HEK293 (cell line): ENCODE results near the gene CCDC86.

ENCODE experiments used
- CTCF ChIA-PET: fragments of 350-600 bp; formaldehyde crosslinking; extraction: SDS; loops from one replicate; lab custom pipeline; 2021; ENCODE audit warnings: antibody characterized with exemption; lab: Yijun Ruan, JAX
- POLR2A ChIA-PET: fragments of 300-600 bp; formaldehyde crosslinking; extraction: SDS; loops from one replicate; lab custom pipeline; 2020; ENCODE audit warnings: antibody characterized with exemption, inconsistent platforms; lab: Yijun Ruan, JAX
- H3K27ac ChIP-seq: fragments of 200-500 bp; sonication (Bioruptor generic); 2 replicates; pipeline ENCODE4 v1.5.1; 2014; ENCODE audit warnings: low read depth, low read length, control low read depth, inconsistent platforms; ENCODE audit errors: extremely low read depth
- H3K36me3 ChIP-seq, 2 experiments: fragments of 200-500 bp in 1 of 2; sonication (Bioruptor generic) in 1 of 2; 1 replicate in 1 of 2; 2 replicates in 1 of 2; pipeline ENCODE4 v1.5.1; 2014 to 2017; ENCODE audit warnings: inconsistent platforms in 2 of 2, low read length in 2 of 2; ENCODE audit not compliant: control insufficient read depth in 2 of 2, insufficient read depth in 1 of 2
- H3K4me1 ChIP-seq: fragments of 200-500 bp; sonication (Bioruptor generic); 2 replicates; pipeline ENCODE4 v1.5.1; 2014; ENCODE audit warnings: mild to moderate bottlenecking, low read length, inconsistent platforms; ENCODE audit not compliant: control insufficient read depth, insufficient read depth
- H3K4me3 ChIP-seq: 2 replicates; pipeline ENCODE4 v1.5.1; 2011; ENCODE audit warnings: low read depth, mild to moderate bottlenecking, control low read depth, low read length, moderate library complexity
- H3K9me3 ChIP-seq: fragments of 200-500 bp; sonication (Bioruptor generic); 2 replicates; pipeline ENCODE4 v1.5.1; 2014; ENCODE audit warnings: low read depth, low read length, inconsistent platforms; ENCODE audit not compliant: control insufficient read depth, insufficient read depth
- CTCF ChIP-seq: fragments of 450-650 bp; formaldehyde crosslinking; IDR thresholded peaks from 2 replicates; pipeline ENCODE4 v1.5.1; 2016; ENCODE audit warnings: missing biosample characterization, missing genetic modification characterization
- GFI1B ChIP-seq: fragments of 450-650 bp; formaldehyde crosslinking; IDR thresholded peaks from 2 replicates; pipeline ENCODE4 v1.5.1; 2016; ENCODE audit warnings: missing biosample characterization, missing genetic modification characterization
- KLF1 ChIP-seq: fragments of 450-650 bp; formaldehyde crosslinking; IDR thresholded peaks from 2 replicates; pipeline ENCODE4 v1.5.1; 2016; ENCODE audit warnings: missing biosample characterization, missing genetic modification characterization
- KLF16 ChIP-seq: fragments of 450-650 bp; formaldehyde crosslinking; IDR thresholded peaks from 2 replicates; pipeline ENCODE4 v1.5.1; 2017; ENCODE audit warnings: missing biosample characterization, missing genetic modification characterization
- MYNN ChIP-seq: fragments of 450-650 bp; formaldehyde crosslinking; IDR thresholded peaks from 2 replicates; pipeline ENCODE4 v1.5.1; 2016; ENCODE audit warnings: missing biosample characterization, missing genetic modification characterization, borderline replicate concordance
- OSR2 ChIP-seq: fragments of 450-650 bp; formaldehyde crosslinking; IDR thresholded peaks from 2 replicates; pipeline ENCODE4 v1.5.1; 2016; ENCODE audit warnings: missing biosample characterization, missing genetic modification characterization
- SCRT1 ChIP-seq: fragments of 450-650 bp; formaldehyde crosslinking; IDR thresholded peaks from 2 replicates; pipeline ENCODE4 v1.5.1; 2016; ENCODE audit warnings: missing biosample characterization, missing genetic modification characterization, borderline replicate concordance
- SP2 ChIP-seq: fragments of 450-650 bp; formaldehyde crosslinking; IDR thresholded peaks from 2 replicates; pipeline ENCODE4 v1.5.1; 2016; ENCODE audit warnings: missing biosample characterization, missing genetic modification characterization
- SP7 ChIP-seq: fragments of 450-650 bp; formaldehyde crosslinking; IDR thresholded peaks from 2 replicates; pipeline ENCODE4 v1.5.1; 2016; ENCODE audit warnings: missing biosample characterization, missing genetic modification characterization
- YY1 ChIP-seq: fragments of 450-650 bp; formaldehyde crosslinking; IDR thresholded peaks from 2 replicates; pipeline ENCODE4 v1.5.1; 2018; ENCODE audit warnings: missing biosample characterization, missing genetic modification characterization
- ZNF114 ChIP-seq: fragments of 450-650 bp; formaldehyde crosslinking; IDR thresholded peaks from 2 replicates; pipeline ENCODE4 v1.5.0; 2017; ENCODE audit warnings: missing biosample characterization, missing genetic modification characterization
- ZNF16 ChIP-seq: fragments of 450-650 bp; formaldehyde crosslinking; IDR thresholded peaks from 2 replicates; pipeline ENCODE4 v1.5.1; 2016; ENCODE audit warnings: low read depth, missing biosample characterization, missing genetic modification characterization
- ZNF324 ChIP-seq: fragments of 450-650 bp; formaldehyde crosslinking; IDR thresholded peaks from 2 replicates; pipeline ENCODE4 v1.5.1; 2016; ENCODE audit warnings: missing biosample characterization, missing genetic modification characterization
- ZNF350 ChIP-seq: fragments of 450-650 bp; formaldehyde crosslinking; IDR thresholded peaks from 2 replicates; pipeline ENCODE4 v1.5.0; 2017; ENCODE audit warnings: missing biosample characterization, mild to moderate bottlenecking, missing genetic modification characterization
- ZNF362 ChIP-seq: fragments of 450-650 bp; formaldehyde crosslinking; IDR thresholded peaks from 2 replicates; pipeline ENCODE4 v1.5.1; 2016; ENCODE audit warnings: missing biosample characterization, missing genetic modification characterization
- ZNF600 ChIP-seq: fragments of 450-650 bp; formaldehyde crosslinking; IDR thresholded peaks from 2 replicates; pipeline ENCODE4 v1.5.1; 2016; ENCODE audit warnings: missing biosample characterization, missing genetic modification characterization
- ZNF654 ChIP-seq: fragments of 450-650 bp; formaldehyde crosslinking; IDR thresholded peaks from 2 replicates; pipeline ENCODE4 v1.5.1; 2016; ENCODE audit warnings: low read depth, missing biosample characterization, missing genetic modification characterization
- ZNF692 ChIP-seq: fragments of 450-650 bp; formaldehyde crosslinking; IDR thresholded peaks from 2 replicates; pipeline ENCODE4 v1.5.1; 2016; ENCODE audit warnings: missing biosample characterization, missing genetic modification characterization
- ZNF843 ChIP-seq: fragments of 450-650 bp; formaldehyde crosslinking; IDR thresholded peaks from 2 replicates; pipeline ENCODE4 v1.5.1; 2016; ENCODE audit warnings: missing biosample characterization, missing genetic modification characterization
- ZSCAN18 ChIP-seq: fragments of 450-650 bp; formaldehyde crosslinking; IDR thresholded peaks from 2 replicates; pipeline ENCODE4 v1.5.1; 2016; ENCODE audit warnings: missing biosample characterization, missing genetic modification characterization

CCDC86 gene

GRCh38 chr11:60880643-60881282 is 38.9 kb downstream of the CCDC86 start (continued):
- TF ChIP-seq SP7: no peak
- TF ChIP-seq ZNF692 (tag by site-specific recombination): no peak
- no peak for TF ChIP-seq KLF1
- TF ChIP-seq YY1 (tag by site-specific recombination): no peak

- Histone ChIP-seq H3K9me3 (no peaks in the 10 kb centered on the region), H3K36me3 (peaks cover 0 to 42% of the 10 kb centered on the region in 2 experiments; a peak in 1 of 3 replicates), H3K4me3 (no peak overlapping the region), H3K4me1 (no peaks in the 10 kb centered on the region), H3K27ac (no peak overlapping the region)
- ChIA-PET CTCF (interaction anchor here (0.6 to 4.4 kb wide), 22 partner anchors 9 to 1060 kb away, joined by 3 to 95 read pairs (median 4); partner anchors contain the start of gene PTGDR2), POLR2A (interaction anchor here (1.0 to 1.7 kb wide), 4 partner anchors 18 to 112 kb away, joined by 3 to 6 read pairs (median 5); partner anchors contain the start of gene PRPF19)
- TF ChIP-seq ZNF654 (tag by site-specific recombination) (no peak; the same call in 1 of the 2 replicates), ZNF600 (0 out of 2 replicates have a peak, but pooled peaks have one; percentile 45), CTCF (0 out of 2 replicates have a peak, but pooled peaks have one; percentile 8)
These were observed 45.6 kb downstream of the CCDC86 start for GRCh38 chr11:60887556-60887955.

GRCh38 chr11:60889869-60890311 is 48.0 kb downstream of the CCDC86 start:
- Histone ChIP-seq H3K9me3 (no peaks in the 10 kb centered on the region), H3K27ac (no peak overlapping the region), H3K4me1 (no peaks in the 10 kb centered on the region), H3K36me3 (peaks cover 11 to 66% of the 10 kb centered on the region in 2 experiments; a peak in 2 of 3 replicates), H3K4me3 (no peak overlapping the region)
- CTCF ChIA-PET: interaction anchor here (0.7 to 4.4 kb wide), 6 partner anchors 9 to 496 kb away, joined by 3 to 95 read pairs (median 4); no protein-coding TSS in a partner anchor
- POLR2A ChIA-PET: interaction anchor here (0.9 kb wide), 1 partner anchor 11 kb away, joined by 3 read pairs; no protein-coding TSS in a partner anchor
- 0 out of 2 replicates have a peak, but pooled peaks have one; percentile 14 for TF ChIP-seq ZNF600
- no peak for TF ChIP-seq ZNF362 (tag by site-specific recombination)

GRCh38 chr11:60890696-60891095 is 48.8 kb downstream of the CCDC86 start:
- no peak overlapping the region for H3K4me3 ChIP-seq
- POLR2A ChIA-PET: no interaction called here
- no peaks in the 10 kb centered on the region for H3K9me3 ChIP-seq
- H3K36me3 ChIP-seq: peaks cover 11 to 74% of the 10 kb centered on the region in 2 experiments; a peak in 2 of 3 replicates
- H3K27ac ChIP-seq: no peak overlapping the region
- CTCF ChIA-PET: interaction anchor here (0.9 to 4.4 kb wide), 4 partner anchors 9 to 116 kb away, joined by 3 to 95 read pairs (median 22); no protein-coding TSS in a partner anchor
- no peaks in the 10 kb centered on the region for H3K4me1 ChIP-seq
- no peak for TF ChIP-seq KLF16 (tag by site-specific recombination)
- no peak for TF ChIP-seq ZNF16 (tag by site-specific recombination)
- no peak for TF ChIP-seq SP2 (tag by site-specific recombination)
- no peak for TF ChIP-seq CTCF
- TF ChIP-seq ZSCAN18 (tag by site-specific recombination): no peak
- no peak for TF ChIP-seq OSR2 (tag by site-specific recombination)
- no peak for TF ChIP-seq KLF1
- TF ChIP-seq MYNN (tag by site-specific recombination): no peak
- TF ChIP-seq ZNF350 (tag by site-specific recombination): no peak
- TF ChIP-seq ZNF843 (tag by site-specific recombination): no peak
- no peak for TF ChIP-seq ZNF324
- no peak for TF ChIP-seq SCRT1 (tag by site-specific recombination)
- TF ChIP-seq ZNF114 (tag by site-specific recombination): no peak
- TF ChIP-seq GFI1B (tag by site-specific recombination): no peak
